K562 (cell line): ENCODE data around the gene ZSWIM6. TPM values are rescaled to one million over a fixed set of nuclear protein-coding genes. Genes with fewer than 3 reads are reported as not detected.

Experiments
- ATAC-seq: fragments of 200-7000 bp; cut with Tn5 transposase; 3 replicates; pipeline ENCODE4 v1.9.1; 2020; ENCODE audit warnings: moderate library complexity
- BruUV-seq: library from RNA; stranded (reverse); fragments of 400-500 nt; replicated peaks from 2 replicates; lab custom pipeline; 2021; lab: Mats Ljungman, UMichigan
- CTCF ChIA-PET: fragments of 300-600 bp; formaldehyde crosslinking; extraction: SDS; loops from one replicate; lab custom pipeline; 2021; ENCODE audit warnings: low intra/inter-chr PET ratio; lab: Yijun Ruan, JAX
- POLR2A ChIA-PET: fragments of 300-600, 350-650 bp; sonication (Branson Sonifier 250); formaldehyde crosslinking; extraction: SDS; loops from one replicate; lab custom pipeline; 2021; ENCODE audit warnings: antibody characterized with exemption, inconsistent platforms; lab: Yijun Ruan, JAX
- DNase-seq, 4 experiments: peaks; one replicate each; pipeline versions ENCODE4 v3.0.0 to v3.0.0-alpha.2; 2011 to 2018; ENCODE audit warnings: low spot score in 3 of 4, mixed read lengths in 3 of 4; ENCODE audit errors: extremely low read depth in 1 of 4
- FAIRE-seq: peaks from 2 replicates; lab custom pipeline; 2011; peaks lifted over from hg19 to GRCh38; lab: Jason Lieb, UNC
- H2AFZ ChIP-seq: 2 replicates; pipeline ENCODE4 v1.6.0; 2011; ENCODE audit warnings: low read depth, low read length, control low read depth, inconsistent platforms
- H3K27ac ChIP-seq: fragments of 200-600 bp; 3 replicates; pipeline ENCODE4 v1.8.0; 2011; ENCODE audit warnings: low read depth, mild to moderate bottlenecking, control low read depth, inconsistent platforms, low read length, moderate library complexity, mixed read lengths; ENCODE audit errors: extremely low read depth
- H3K27me3 ChIP-seq, 2 experiments: fragments of 300-600 bp in 1 of 2; 2 replicates in 1 of 2; 3 replicates in 1 of 2; pipeline versions ENCODE4 v1.6.0 to v1.8.0; 2011; ENCODE audit warnings: inconsistent platforms in 2 of 2, low read length in 2 of 2, mild to moderate bottlenecking in 1 of 2, mixed read lengths in 1 of 2, moderate library complexity in 1 of 2; ENCODE audit not compliant: control insufficient read depth in 2 of 2, insufficient read depth in 2 of 2
- H3K36me3 ChIP-seq: fragments of 300-600 bp; 3 replicates; pipeline ENCODE4 v1.8.0; 2011; ENCODE audit warnings: mild to moderate bottlenecking, low read length, inconsistent platforms; ENCODE audit not compliant: control insufficient read depth, insufficient read depth
- H3K4me1 ChIP-seq, 2 experiments: fragments of 200-600 bp in 1 of 2; replicated peaks in 1 of 2; 2 replicates in 1 of 2; 3 replicates in 1 of 2; pipeline versions ENCODE4 v1.5.1 to v1.8.0; 2011; ENCODE audit warnings: inconsistent platforms in 2 of 2, low read length in 2 of 2, mild to moderate bottlenecking in 1 of 2, mixed read lengths in 1 of 2, moderate library complexity in 1 of 2; ENCODE audit not compliant: control insufficient read depth in 2 of 2, insufficient read depth in 2 of 2
- H3K4me2 ChIP-seq: 2 replicates; pipeline ENCODE4 v1.6.1; 2011; ENCODE audit warnings: low read length, control low read depth, inconsistent platforms, mixed read lengths; ENCODE audit not compliant: insufficient read depth
- H3K4me3 ChIP-seq: fragments of 200-600 bp; sonication (generic), shearing (Covaris generic); 2 replicates; pipeline ENCODE4 v1.5.1; 2016; ENCODE audit warnings: control low read depth, inconsistent platforms
- H3K79me2 ChIP-seq: fragments of 200-600 bp; 3 replicates; pipeline ENCODE4 v1.8.0; 2011; ENCODE audit warnings: low read length, inconsistent platforms; ENCODE audit not compliant: control insufficient read depth, insufficient read depth
- H3K9ac ChIP-seq, 2 experiments: 2 replicates each; pipeline versions ENCODE4 v1.6.0 to v1.6.1; 2011; ENCODE audit warnings: low read depth in 2 of 2, low read length in 2 of 2, control low read depth in 1 of 2, inconsistent platforms in 1 of 2, mild to moderate bottlenecking in 1 of 2, mixed read lengths in 1 of 2; ENCODE audit not compliant: insufficient read depth in 1 of 2
- H3K9me1 ChIP-seq: one replicate; pipeline ENCODE4 v1.6.0; 2011; ENCODE audit warnings: inconsistent platforms, mild to moderate bottlenecking, low read length, moderate library complexity; ENCODE audit not compliant: control insufficient read depth, insufficient read depth
- H3K9me3 ChIP-seq: replicated peaks from 2 replicates; pipeline ENCODE4 v1.5.1; 2011; ENCODE audit warnings: low read depth, low read length, inconsistent platforms; ENCODE audit not compliant: control insufficient read depth, insufficient read depth
- H4K20me1 ChIP-seq: replicated peaks from 2 replicates; pipeline ENCODE4 v1.6.1; 2011; ENCODE audit warnings: low read length, inconsistent platforms, mixed read lengths; ENCODE audit not compliant: control insufficient read depth, insufficient read depth
- FOXK2 ChIP-seq, 2 experiments: fragments of 450-650 bp; IDR thresholded peaks in 1 of 2; conservative IDR thresholded peaks in 1 of 2; 2 replicates each; pipeline ENCODE4 v1.6.1; 2016; ENCODE audit warnings: low read depth in 2 of 2, mild to moderate bottlenecking in 1 of 2
- NFIC ChIP-seq: fragments of 450-650 bp; IDR thresholded peaks from 2 replicates; pipeline ENCODE4 v1.6.1; 2017; ENCODE audit warnings: mild to moderate bottlenecking, inconsistent platforms
- PYGO2 ChIP-seq: fragments of 450-650 bp; IDR thresholded peaks from 2 replicates; pipeline ENCODE4 v1.6.1; 2016; ENCODE audit warnings: mild to moderate bottlenecking, missing genetic modification characterization, moderate library complexity, missing compliant biosample characterization
- SMARCC2 ChIP-seq: fragments of 450-650 bp; IDR thresholded peaks from 2 replicates; pipeline ENCODE4 v1.6.1; 2017; ENCODE audit warnings: antibody characterized with exemption, moderate library complexity, mild to moderate bottlenecking, low read depth
- TEAD1 ChIP-seq, 2 experiments: fragments of 450-650 bp in 1 of 2; sonication (generic) in 1 of 2; formaldehyde crosslinking; IDR thresholded peaks; 2 replicates each; pipeline versions ENCODE4 v1.4.0 to v1.8.0; 2020 to 2022; ENCODE audit warnings: mild to moderate bottlenecking in 2 of 2, missing genetic modification reagents in 1 of 2
- ZFX ChIP-seq: sonication (generic); formaldehyde crosslinking; IDR thresholded peaks from 2 replicates; pipeline ENCODE4 v1.8.0; 2022; ENCODE audit warnings: mild to moderate bottlenecking, missing genetic modification reagents, moderate library complexity
- WGBS: fragments of 100-300 bp; shearing (Covaris generic); methylation state at CpG from one replicate; pipeline ENCODE4 v1.1.6; 2016; ENCODE audit warnings: low coverage, mixed read lengths; ENCODE audit not compliant: insufficient coverage; ENCODE audit errors: missing lambda C conversion rate; 5-methylcytosine and 5-hydroxymethylcytosine counted together
- in situ Hi-C: fragments of 300-500 bp; cut with MboI; formaldehyde crosslinking; loops from 4 replicates; pipeline ENCODE4 v1.15.0; 2018; ENCODE audit warnings: inconsistent platforms, mixed read lengths
- intact Hi-C: fragments of 100-400 bp; cut with micrococcal nuclease; formaldehyde crosslinking; loops from 2 replicates; pipeline ENCODE4 v1.14.2; 2022
- polyA plus RNA-seq, 8 experiments: library from polyadenylated mRNA; depleted of rRNA in 4 of 8; stranded (reverse) in 5 of 8; unstranded in 3 of 8; fragments of >200 nt; fragmentation: Nextera tagmentation in 2 of 8; fragmentation: Illumina TruSeq in 1 of 8; extraction: Ambion mirVana in 2 of 8; extraction: Trizol in 1 of 8; gene quantifications; 2 replicates each; pipeline versions ENCODE4 v1.2.1 to v1.2.3, GENCODE V29; 2011 to 2014; ENCODE audit warnings: inconsistent platforms in 1 of 8, missing spikeins in 1 of 8
- total RNA-seq, 7 experiments: library from RNA; depleted of rRNA in 6 of 7; stranded (reverse); fragments of >200 nt in 6 of 7; fragmentation: Illumina TruSeq in 2 of 7; extraction: Trizol in 2 of 7; gene quantifications; 2 replicates each; pipeline versions ENCODE4 v1.2.1 to v1.2.3, GENCODE V29; 2011 to 2021; ENCODE audit warnings: low replicate concordance in 1 of 7
- TF ChIP-seq, protein P1 (sequence below): fragments of 450-650 bp; formaldehyde crosslinking; IDR thresholded peaks from 2 replicates; pipeline ENCODE4 v1.4.0; 2020; ENCODE audit warnings: mild to moderate bottlenecking, moderate library complexity
- TF ChIP-seq, protein P2 (sequence below): sonication (generic); formaldehyde crosslinking; IDR thresholded peaks from 2 replicates; pipeline ENCODE4 v1.8.1; 2022; ENCODE audit warnings: missing genetic modification reagents
- TF ChIP-seq, protein P3 (sequence below): IDR thresholded peaks from 2 replicates; pipeline ENCODE4 v1.6.1; 2014; ENCODE audit warnings: antibody characterized with exemption
- TF ChIP-seq, protein P4 (sequence below): IDR thresholded peaks from 2 replicates; pipeline ENCODE4 v1.6.1; 2011; ENCODE audit not compliant: insufficient read length; ENCODE audit errors: extremely low read depth
- TF ChIP-seq, protein P5 (sequence below): sonication (generic); formaldehyde crosslinking; IDR thresholded peaks from 2 replicates; pipeline ENCODE4 v1.8.0; 2022; ENCODE audit warnings: mild to moderate bottlenecking, missing genetic modification reagents
- TF ChIP-seq, protein P6 (sequence below): fragments of 450-650 bp; formaldehyde crosslinking; IDR thresholded peaks from 2 replicates; pipeline ENCODE4 v1.4.0; 2020; ENCODE audit warnings: mild to moderate bottlenecking, moderate library complexity

The ZSWIM6 gene
- total and polyA plus RNA-seq, 9 of the 15 experiments (the other 6 are each of a cell fraction or from before 2014, with no cell fraction given): 0.81 to 3.2 (median 2.0) TPM

DNA sequence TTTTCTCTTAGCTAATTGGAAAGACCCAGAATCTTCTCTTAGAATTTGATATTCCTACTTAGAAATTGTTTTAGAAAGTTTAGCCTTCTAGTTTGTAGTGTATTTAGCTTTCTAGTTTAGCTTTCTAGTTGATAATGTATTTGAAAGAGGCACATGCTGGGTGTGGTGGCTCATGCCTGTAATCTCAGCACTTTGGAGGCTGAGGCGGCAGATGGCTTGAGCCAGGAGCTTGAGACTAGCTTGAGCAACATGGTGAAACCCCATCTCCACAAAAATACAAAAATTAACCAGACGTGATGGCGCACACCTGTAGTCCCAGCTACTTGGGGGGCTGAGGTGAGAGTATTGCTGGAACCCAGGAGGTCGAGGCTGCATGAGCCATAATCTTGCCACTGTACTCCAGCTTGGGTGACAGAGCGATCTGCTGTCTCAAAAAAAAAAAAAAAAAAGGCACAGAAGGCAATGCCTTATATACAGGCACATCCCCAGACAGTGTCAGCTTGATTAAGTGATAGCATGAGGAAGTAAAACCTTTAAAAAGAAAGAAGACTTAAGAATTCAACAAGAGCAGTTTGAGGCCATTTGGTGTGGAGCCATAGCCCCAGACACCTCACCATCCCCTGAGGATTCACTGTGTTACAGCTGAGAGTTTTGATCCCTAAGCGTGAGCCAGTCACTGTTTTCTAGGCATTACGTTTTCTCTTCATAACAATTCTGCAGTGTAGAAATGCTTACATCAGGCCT lies 34.6 kb downstream of the ZSWIM6 start:
- intact Hi-C loops: no loop called here
- 7% methylated on average over 7 of the region's 7 CpGs for WGBS

More for the DNA sequence above, 34.6 kb downstream of the ZSWIM6 start:
- Histone ChIP-seq H3K79me2 (no peaks in the 10 kb centered on the region), H4K20me1 (no peaks in the 10 kb centered on the region), H3K27me3 (no peaks in the 10 kb centered on the region; a peak in 1 of 5 replicates), H3K9me3 (no peaks in the 10 kb centered on the region), H3K4me2 (no peak overlapping the region), H3K27ac (no peak overlapping the region), H2AFZ (no peak overlapping the region), H3K4me1 (no peaks in the 10 kb centered on the region), H3K4me3 (no peak overlapping the region), H3K9me1 (no peaks in the 10 kb centered on the region), H3K9ac (no peak overlapping the region), H3K36me3 (no peaks in the 10 kb centered on the region)
- no TSS peak for BruUV-seq
- ChIA-PET POLR2A (no interaction called here), CTCF (no interaction called here)
- DNase-seq: no peak
- TF ChIP-seq, protein P1, sequence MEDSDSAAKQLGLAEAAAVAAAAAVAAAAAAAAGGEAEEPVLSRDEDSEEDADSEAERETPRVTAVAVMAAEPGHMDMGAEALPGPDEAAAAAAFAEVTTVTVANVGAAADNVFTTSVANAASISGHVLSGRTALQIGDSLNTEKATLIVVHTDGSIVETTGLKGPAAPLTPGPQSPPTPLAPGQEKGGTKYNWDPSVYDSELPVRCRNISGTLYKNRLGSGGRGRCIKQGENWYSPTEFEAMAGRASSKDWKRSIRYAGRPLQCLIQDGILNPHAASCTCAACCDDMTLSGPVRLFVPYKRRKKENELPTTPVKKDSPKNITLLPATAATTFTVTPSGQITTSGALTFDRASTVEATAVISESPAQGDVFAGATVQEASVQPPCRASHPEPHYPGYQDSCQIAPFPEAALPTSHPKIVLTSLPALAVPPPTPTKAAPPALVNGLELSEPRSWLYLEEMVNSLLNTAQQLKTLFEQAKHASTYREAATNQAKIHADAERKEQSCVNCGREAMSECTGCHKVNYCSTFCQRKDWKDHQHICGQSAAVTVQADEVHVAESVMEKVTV (CRISPR knock-in tag): no peak
- TF ChIP-seq, protein P2, sequence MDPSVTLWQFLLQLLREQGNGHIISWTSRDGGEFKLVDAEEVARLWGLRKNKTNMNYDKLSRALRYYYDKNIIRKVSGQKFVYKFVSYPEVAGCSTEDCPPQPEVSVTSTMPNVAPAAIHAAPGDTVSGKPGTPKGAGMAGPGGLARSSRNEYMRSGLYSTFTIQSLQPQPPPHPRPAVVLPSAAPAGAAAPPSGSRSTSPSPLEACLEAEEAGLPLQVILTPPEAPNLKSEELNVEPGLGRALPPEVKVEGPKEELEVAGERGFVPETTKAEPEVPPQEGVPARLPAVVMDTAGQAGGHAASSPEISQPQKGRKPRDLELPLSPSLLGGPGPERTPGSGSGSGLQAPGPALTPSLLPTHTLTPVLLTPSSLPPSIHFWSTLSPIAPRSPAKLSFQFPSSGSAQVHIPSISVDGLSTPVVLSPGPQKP: no peak
- TF ChIP-seq, protein P3, sequence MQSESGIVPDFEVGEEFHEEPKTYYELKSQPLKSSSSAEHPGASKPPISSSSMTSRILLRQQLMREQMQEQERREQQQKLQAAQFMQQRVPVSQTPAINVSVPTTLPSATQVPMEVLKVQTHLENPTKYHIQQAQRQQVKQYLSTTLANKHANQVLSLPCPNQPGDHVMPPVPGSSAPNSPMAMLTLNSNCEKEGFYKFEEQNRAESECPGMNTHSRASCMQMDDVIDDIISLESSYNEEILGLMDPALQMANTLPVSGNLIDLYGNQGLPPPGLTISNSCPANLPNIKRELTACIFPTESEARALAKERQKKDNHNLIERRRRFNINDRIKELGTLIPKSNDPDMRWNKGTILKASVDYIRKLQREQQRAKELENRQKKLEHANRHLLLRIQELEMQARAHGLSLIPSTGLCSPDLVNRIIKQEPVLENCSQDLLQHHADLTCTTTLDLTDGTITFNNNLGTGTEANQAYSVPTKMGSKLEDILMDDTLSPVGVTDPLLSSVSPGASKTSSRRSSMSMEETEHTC: no peak
- TF ChIP-seq, protein P4, sequence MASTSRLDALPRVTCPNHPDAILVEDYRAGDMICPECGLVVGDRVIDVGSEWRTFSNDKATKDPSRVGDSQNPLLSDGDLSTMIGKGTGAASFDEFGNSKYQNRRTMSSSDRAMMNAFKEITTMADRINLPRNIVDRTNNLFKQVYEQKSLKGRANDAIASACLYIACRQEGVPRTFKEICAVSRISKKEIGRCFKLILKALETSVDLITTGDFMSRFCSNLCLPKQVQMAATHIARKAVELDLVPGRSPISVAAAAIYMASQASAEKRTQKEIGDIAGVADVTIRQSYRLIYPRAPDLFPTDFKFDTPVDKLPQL: no peak
- TF ChIP-seq TEAD1 (CRISPR knock-in tag; IDR thresholded peaks at IDR 0.05) (no peak), NFIC (no peak), PYGO2 (tag) (no peak), ZFX (no peak), SMARCC2 (no peak), FOXK2 (conservative IDR thresholded peaks at IDR 0.05 in 1 of 2, IDR thresholded peaks at IDR 0.05 in 1 of 2; ENCODE audit: low read depth in 2 of 2) (no peak)
- TF ChIP-seq, protein P5, sequence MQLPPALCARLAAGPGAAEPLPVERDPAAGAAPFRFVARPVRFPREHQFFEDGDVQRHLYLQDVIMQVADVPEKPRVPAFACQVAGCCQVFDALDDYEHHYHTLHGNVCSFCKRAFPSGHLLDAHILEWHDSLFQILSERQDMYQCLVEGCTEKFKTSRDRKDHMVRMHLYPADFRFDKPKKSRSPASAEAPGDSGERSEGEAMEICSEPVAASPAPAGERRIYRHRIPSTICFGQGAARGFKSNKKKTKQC (CRISPR knock-in tag): no peak
- TF ChIP-seq, protein P6, sequence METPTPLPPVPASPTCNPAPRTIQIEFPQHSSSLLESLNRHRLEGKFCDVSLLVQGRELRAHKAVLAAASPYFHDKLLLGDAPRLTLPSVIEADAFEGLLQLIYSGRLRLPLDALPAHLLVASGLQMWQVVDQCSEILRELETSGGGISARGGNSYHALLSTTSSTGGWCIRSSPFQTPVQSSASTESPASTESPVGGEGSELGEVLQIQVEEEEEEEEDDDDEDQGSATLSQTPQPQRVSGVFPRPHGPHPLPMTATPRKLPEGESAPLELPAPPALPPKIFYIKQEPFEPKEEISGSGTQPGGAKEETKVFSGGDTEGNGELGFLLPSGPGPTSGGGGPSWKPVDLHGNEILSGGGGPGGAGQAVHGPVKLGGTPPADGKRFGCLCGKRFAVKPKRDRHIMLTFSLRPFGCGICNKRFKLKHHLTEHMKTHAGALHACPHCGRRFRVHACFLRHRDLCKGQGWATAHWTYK (CRISPR knock-in tag): no peak
- FAIRE-seq: no peak
- no peak for ATAC-seq
- in situ Hi-C loops: no loop called here
